Measurements from ENCODE around the gene PTPRK.

- TF ChIP-seq, protein P1, sequence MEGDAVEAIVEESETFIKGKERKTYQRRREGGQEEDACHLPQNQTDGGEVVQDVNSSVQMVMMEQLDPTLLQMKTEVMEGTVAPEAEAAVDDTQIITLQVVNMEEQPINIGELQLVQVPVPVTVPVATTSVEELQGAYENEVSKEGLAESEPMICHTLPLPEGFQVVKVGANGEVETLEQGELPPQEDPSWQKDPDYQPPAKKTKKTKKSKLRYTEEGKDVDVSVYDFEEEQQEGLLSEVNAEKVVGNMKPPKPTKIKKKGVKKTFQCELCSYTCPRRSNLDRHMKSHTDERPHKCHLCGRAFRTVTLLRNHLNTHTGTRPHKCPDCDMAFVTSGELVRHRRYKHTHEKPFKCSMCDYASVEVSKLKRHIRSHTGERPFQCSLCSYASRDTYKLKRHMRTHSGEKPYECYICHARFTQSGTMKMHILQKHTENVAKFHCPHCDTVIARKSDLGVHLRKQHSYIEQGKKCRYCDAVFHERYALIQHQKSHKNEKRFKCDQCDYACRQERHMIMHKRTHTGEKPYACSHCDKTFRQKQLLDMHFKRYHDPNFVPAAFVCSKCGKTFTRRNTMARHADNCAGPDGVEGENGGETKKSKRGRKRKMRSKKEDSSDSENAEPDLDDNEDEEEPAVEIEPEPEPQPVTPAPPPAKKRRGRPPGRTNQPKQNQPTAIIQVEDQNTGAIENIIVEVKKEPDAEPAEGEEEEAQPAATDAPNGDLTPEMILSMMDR (IDR thresholded peaks at IDR 0.05): no peak
- no peak for TF ChIP-seq POLR2A (IDR thresholded peaks at IDR 0.05)
These were observed 119.5 kb downstream of the PTPRK start for GRCh38 chr6:128400875-128401274.

Data from lower leg skin (tissue), 3 donors.